SK-N-MC (cell line): ENCODE data around the gene PCDH15.

Experiments
- DNase-seq: peaks from one replicate; pipeline ENCODE4 v3.0.0-alpha.2; 2011; ENCODE audit warnings: low read depth, low spot score
- H3K27ac ChIP-seq: fragments of 200-600 bp; sonication (generic); 2 replicates; pipeline ENCODE4 v1.5.1; 2016; ENCODE audit warnings: mixed run types
- H3K36me3 ChIP-seq: fragments of 200-600 bp; sonication (generic); 2 replicates; pipeline ENCODE4 v1.6.1; 2017; ENCODE audit warnings: antibody characterized with exemption, low read length, mixed read lengths; ENCODE audit not compliant: insufficient read depth
- H3K4me3 ChIP-seq: fragments of 200-600 bp; sonication (generic); 2 replicates; pipeline ENCODE4 v1.5.1; 2016
- H3K9ac ChIP-seq: fragments of 200-600 bp; sonication (generic); 2 replicates; pipeline ENCODE4 v1.8.0; 2017; ENCODE audit warnings: mixed run types, mixed read lengths; ENCODE audit not compliant: insufficient read length
- H3K9me3 ChIP-seq: fragments of 200-600 bp; sonication (generic); 2 replicates; pipeline ENCODE4 v1.6.1; 2017; ENCODE audit warnings: low read depth, mild to moderate bottlenecking, antibody characterized with exemption, low read length, moderate library complexity, mixed read lengths
- EZH2 ChIP-seq: fragments of 200-600 bp; sonication (generic); IDR thresholded peaks from one replicate; pipeline ENCODE4 v1.6.1; 2017; ENCODE audit warnings: antibody characterized with exemption
- FOXP2 ChIP-seq: optimal IDR thresholded peaks from 2 replicates; pipeline ENCODE3; 2011; ENCODE audit warnings: mild to moderate bottlenecking, moderate library complexity; ENCODE audit not compliant: insufficient read depth; ENCODE audit errors: extremely low read length, control extremely low read depth
- POLR2AphosphoS5 ChIP-seq: IDR thresholded peaks from 2 replicates; pipeline ENCODE4 v1.6.1; 2012; ENCODE audit warnings: mild to moderate bottlenecking, low read depth, low read length, borderline replicate concordance

PCDH15 gene

GRCh38 chr10:54614072-54614471 lies 187.0 kb downstream of the PCDH15 start:
- DNase-seq, result no peak
- TF ChIP-seq EZH2 (no peak), FOXP2 (no peak), POLR2AphosphoS5 (no peak)
- no peaks in the 10 kb centered on the region for H3K9me3 ChIP-seq
- H3K9ac ChIP-seq, result no peak overlapping the region
- no peak overlapping the region for H3K4me3 ChIP-seq
- H3K27ac ChIP-seq, result peak overlapping the region; percentile 80
- H3K36me3 ChIP-seq, result no peaks in the 10 kb centered on the region

GRCh38 chr10:54613162-54613561 lies 187.9 kb downstream of the PCDH15 start:
- H3K9me3 ChIP-seq, result no peaks in the 10 kb centered on the region
- DNase-seq, result no peak
- H3K9ac ChIP-seq, result peak overlapping the region; percentile 45
- H3K4me3 ChIP-seq, result peak overlapping the region; percentile 9
- peak overlapping the region; percentile 80 for H3K27ac ChIP-seq
- H3K36me3 ChIP-seq, result no peaks in the 10 kb centered on the region
- TF ChIP-seq POLR2AphosphoS5 (no peak), EZH2 (no peak), FOXP2 (no peak)

- no peaks in the 10 kb centered on the region for H3K36me3 ChIP-seq
- no peak overlapping the region for H3K9ac ChIP-seq
- H3K4me3 ChIP-seq, result no peak overlapping the region
- DNase-seq, result no peak
- no peaks in the 10 kb centered on the region for H3K9me3 ChIP-seq
- H3K27ac ChIP-seq, result no peak overlapping the region
- no peak for TF ChIP-seq EZH2
Observed at GRCh38 chr10:54609423-54609822, 191.6 kb downstream of the PCDH15 start.

- TF ChIP-seq EZH2, result no peak
Observed at GRCh38 chr10:54607983-54608382, 193.0 kb downstream of the PCDH15 start.

GRCh38 chr10:54594289-54594688 lies 206.7 kb downstream of the PCDH15 start:
- H3K36me3 ChIP-seq, result no peaks in the 10 kb centered on the region
- H3K9ac ChIP-seq, result no peak overlapping the region
- no peaks in the 10 kb centered on the region for H3K9me3 ChIP-seq

More at GRCh38 chr10:54607983-54608382, 193.0 kb downstream of the PCDH15 start:
- Histone ChIP-seq H3K9me3 (no peaks in the 10 kb centered on the region), H3K36me3 (no peaks in the 10 kb centered on the region), H3K4me3 (no peak overlapping the region), H3K9ac (no peak overlapping the region), H3K27ac (no peak overlapping the region)
- no peak for DNase-seq

GRCh38 chr10:54587971-54588370 lies 213.1 kb downstream of the PCDH15 start:
- no peak overlapping the region for H3K4me3 ChIP-seq
- TF ChIP-seq POLR2AphosphoS5 (no peak), EZH2 (no peak), FOXP2 (no peak)
- no peak for DNase-seq
- no peak overlapping the region for H3K9ac ChIP-seq
- no peak overlapping the region for H3K27ac ChIP-seq
- no peaks in the 10 kb centered on the region for H3K9me3 ChIP-seq
- H3K36me3 ChIP-seq, result no peaks in the 10 kb centered on the region

More at GRCh38 chr10:54594289-54594688, 206.7 kb downstream of the PCDH15 start:
- no peak overlapping the region for H3K4me3 ChIP-seq
- H3K27ac ChIP-seq, result no peak overlapping the region
- no peak for TF ChIP-seq FOXP2
- no peak for DNase-seq

GRCh38 chr10:54585572-54585971 lies 215.5 kb downstream of the PCDH15 start:
- H3K4me3 ChIP-seq, result no peak overlapping the region
- H3K36me3 ChIP-seq, result no peaks in the 10 kb centered on the region
- no peaks in the 10 kb centered on the region for H3K9me3 ChIP-seq
- DNase-seq, result peak; percentile 35
- H3K9ac ChIP-seq, result no peak overlapping the region
- no peak for TF ChIP-seq FOXP2
- peak; percentile 21; the same call in 1 of the 2 replicates for TF ChIP-seq POLR2AphosphoS5
- H3K27ac ChIP-seq, result no peak overlapping the region

GRCh38 chr10:54577682-54578081 lies 223.3 kb downstream of the PCDH15 start:
- TF ChIP-seq POLR2AphosphoS5 (no peak), EZH2 (no peak), FOXP2 (no peak)
- H3K27ac ChIP-seq, result no peak overlapping the region
- no peak overlapping the region for H3K9ac ChIP-seq
- no peak for DNase-seq
- H3K36me3 ChIP-seq, result no peaks in the 10 kb centered on the region
- H3K4me3 ChIP-seq, result no peak overlapping the region
- no peaks in the 10 kb centered on the region for H3K9me3 ChIP-seq

- TF ChIP-seq EZH2 (no peak), FOXP2 (no peak), POLR2AphosphoS5 (no peak)
Observed at GRCh38 chr10:54576541-54576940, 224.5 kb downstream of the PCDH15 start.

More at GRCh38 chr10:54576541-54576940, 224.5 kb downstream of the PCDH15 start:
- no peak for DNase-seq
- no peak overlapping the region for H3K9ac ChIP-seq
- no peak overlapping the region for H3K4me3 ChIP-seq
- no peaks in the 10 kb centered on the region for H3K36me3 ChIP-seq
- H3K27ac ChIP-seq, result no peak overlapping the region
- H3K9me3 ChIP-seq, result no peaks in the 10 kb centered on the region
